Mesendoderm (in vitro differentiated cells): ENCODE results near the gene PM20D1.

Experiments used
- DNase-seq: peaks from one replicate; pipeline ENCODE4 v3.0.0; 2013
- H2AK5ac ChIP-seq: 2 replicates; pipeline ENCODE4 v1.6.1; 2013; ENCODE audit warnings: low read length, inconsistent platforms
- H2BK120ac ChIP-seq: 2 replicates; pipeline ENCODE4 v1.6.1; 2013; ENCODE audit warnings: low read depth, mild to moderate bottlenecking, low read length, moderate library complexity, mixed read lengths
- H2BK15ac ChIP-seq: replicated peaks from 2 replicates; pipeline ENCODE4 v1.6.1; 2013; ENCODE audit warnings: low read depth, mild to moderate bottlenecking, moderate library complexity
- H2BK5ac ChIP-seq: 2 replicates; pipeline ENCODE4 v1.6.1; 2013; ENCODE audit warnings: low read length, inconsistent platforms
- H3K18ac ChIP-seq: 2 replicates; pipeline ENCODE4 v1.6.1; 2013; ENCODE audit warnings: mild to moderate bottlenecking, low read length, mixed read lengths
- H3K23ac ChIP-seq: one replicate; pipeline ENCODE4 v1.6.1; 2013; ENCODE audit warnings: low read length
- H3K27ac ChIP-seq: 2 replicates; pipeline ENCODE4 v1.5.1; 2013; ENCODE audit warnings: low read depth, mild to moderate bottlenecking, inconsistent platforms, low read length, moderate library complexity
- H3K27me3 ChIP-seq: 2 replicates; pipeline ENCODE4 v1.6.1; 2013; ENCODE audit warnings: low read length, control low read depth, mild to moderate bottlenecking, inconsistent platforms; ENCODE audit not compliant: insufficient read depth, poor library complexity
- H3K36me3 ChIP-seq: 2 replicates; pipeline ENCODE4 v1.6.1; 2013; ENCODE audit warnings: low read length, inconsistent platforms; ENCODE audit not compliant: control insufficient read depth, insufficient read depth
- H3K4ac ChIP-seq: one replicate; pipeline ENCODE4 v1.6.1; 2013; ENCODE audit warnings: low read depth, mild to moderate bottlenecking, low read length, moderate library complexity
- H3K4me1 ChIP-seq: 2 replicates; pipeline ENCODE4 v1.6.1; 2013; ENCODE audit warnings: low read depth, low read length, inconsistent platforms; ENCODE audit not compliant: control insufficient read depth
- H3K4me2 ChIP-seq: 2 replicates; pipeline ENCODE4 v1.6.1; 2013; ENCODE audit warnings: low read length
- H3K4me3 ChIP-seq: 2 replicates; pipeline ENCODE4 v1.5.1; 2013; ENCODE audit warnings: mild to moderate bottlenecking, low read length
- H3K56ac ChIP-seq: one replicate; pipeline ENCODE4 v1.6.1; 2013; ENCODE audit warnings: low read length
- H3K79me1 ChIP-seq: 2 replicates; pipeline ENCODE4 v1.6.1; 2013; ENCODE audit warnings: low read length, inconsistent platforms
- H3K79me2 ChIP-seq: 2 replicates; pipeline ENCODE4 v1.6.1; 2013; ENCODE audit warnings: mild to moderate bottlenecking, low read length; ENCODE audit not compliant: control insufficient read depth, insufficient read depth
- H3K9ac ChIP-seq: 2 replicates; pipeline ENCODE4 v1.6.1; 2013; ENCODE audit warnings: low read length, inconsistent platforms
- H4K5ac ChIP-seq: one replicate; pipeline ENCODE4 v1.6.1; 2013; ENCODE audit warnings: low read length
- H4K8ac ChIP-seq: one replicate; pipeline ENCODE4 v1.6.1; 2013; ENCODE audit warnings: low read depth, mild to moderate bottlenecking, control low read depth, low read length, moderate library complexity
- WGBS: extraction: QIAGEN DNeasy Blood & Tissue Kit; methylation state at CpG from one replicate; pipeline ENCODE4 v1.1.7; 2013; ENCODE audit warnings: low lambda C conversion rate, missing lambda C conversion rate; ENCODE audit not compliant: insufficient coverage; ENCODE audit errors: extremely low coverage; 5-methylcytosine and 5-hydroxymethylcytosine counted together

Gene PM20D1

GRCh38 chr1:205817364-205817763, 32.6 kb downstream of the PM20D1 start:
- H3K4me1 ChIP-seq = peaks cover 6% of the 10 kb centered on the region
- H3K79me1 ChIP-seq = no peaks in the 10 kb centered on the region
- no peak for DNase-seq
- H3K36me3 ChIP-seq = no peaks in the 10 kb centered on the region
- no peak overlapping the region for H4K5ac ChIP-seq
- no peak overlapping the region for H3K27ac ChIP-seq
- H2BK120ac ChIP-seq = no peak overlapping the region
- H3K4me2 ChIP-seq = no peak overlapping the region
- H3K56ac ChIP-seq = no peak overlapping the region
- no peaks in the 10 kb centered on the region for H3K27me3 ChIP-seq
- no peak overlapping the region for H3K23ac ChIP-seq
- H2AK5ac ChIP-seq = no peak overlapping the region
- H3K4me3 ChIP-seq = no peak overlapping the region
- no peak overlapping the region for H3K18ac ChIP-seq
- H2BK5ac ChIP-seq = no peak overlapping the region
- no peak overlapping the region for H2BK15ac ChIP-seq
- WGBS = no CpG with 5 or more reads among the region's 3 CpGs
- H3K79me2 ChIP-seq = no peaks in the 10 kb centered on the region
- H3K9ac ChIP-seq = no peak overlapping the region
- no peak overlapping the region for H3K4ac ChIP-seq
- no peak overlapping the region for H4K8ac ChIP-seq

DNA sequence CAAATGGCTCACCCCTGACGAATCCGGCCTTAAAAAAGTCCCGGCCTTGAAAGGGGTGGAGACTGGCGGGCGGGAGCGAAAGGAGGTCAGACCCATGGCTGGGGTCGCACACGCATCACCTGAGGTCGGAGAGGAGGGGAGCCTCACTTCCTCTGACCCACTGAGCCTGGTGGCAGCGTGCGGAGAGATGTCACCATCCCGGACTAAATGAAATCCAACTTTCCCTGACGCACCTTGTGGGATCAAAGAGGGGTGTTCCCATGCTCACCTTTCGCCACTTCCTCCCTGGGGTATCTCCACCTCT, 36.2 kb downstream of the PM20D1 start:
- H3K23ac ChIP-seq = no peak overlapping the region
- no peak overlapping the region for H4K5ac ChIP-seq
- H3K27ac ChIP-seq = no peak overlapping the region
- peak overlapping the region; percentile 84 for H3K9ac ChIP-seq
- H3K4me3 ChIP-seq = peak overlapping the region; percentile 68
- H2AK5ac ChIP-seq = no peak overlapping the region
- H3K56ac ChIP-seq = peak overlapping the region; percentile 94
- peaks cover 12% of the 10 kb centered on the region for H3K79me1 ChIP-seq
- no CpG with 5 or more reads among the region's 14 CpGs for WGBS
- H2BK120ac ChIP-seq = no peak overlapping the region
- H3K4me2 ChIP-seq = peak overlapping the region; percentile 49
- no peak overlapping the region for H2BK15ac ChIP-seq
- no peaks in the 10 kb centered on the region for H3K36me3 ChIP-seq
- H4K8ac ChIP-seq = no peak overlapping the region
- no peak overlapping the region for H3K4ac ChIP-seq
- DNase-seq = no peak
- peaks cover 8% of the 10 kb centered on the region for H3K4me1 ChIP-seq
- H3K18ac ChIP-seq = no peak overlapping the region
- H3K27me3 ChIP-seq = no peaks in the 10 kb centered on the region
- H3K79me2 ChIP-seq = peaks cover 11% of the 10 kb centered on the region
- H2BK5ac ChIP-seq = no peak overlapping the region

DNA sequence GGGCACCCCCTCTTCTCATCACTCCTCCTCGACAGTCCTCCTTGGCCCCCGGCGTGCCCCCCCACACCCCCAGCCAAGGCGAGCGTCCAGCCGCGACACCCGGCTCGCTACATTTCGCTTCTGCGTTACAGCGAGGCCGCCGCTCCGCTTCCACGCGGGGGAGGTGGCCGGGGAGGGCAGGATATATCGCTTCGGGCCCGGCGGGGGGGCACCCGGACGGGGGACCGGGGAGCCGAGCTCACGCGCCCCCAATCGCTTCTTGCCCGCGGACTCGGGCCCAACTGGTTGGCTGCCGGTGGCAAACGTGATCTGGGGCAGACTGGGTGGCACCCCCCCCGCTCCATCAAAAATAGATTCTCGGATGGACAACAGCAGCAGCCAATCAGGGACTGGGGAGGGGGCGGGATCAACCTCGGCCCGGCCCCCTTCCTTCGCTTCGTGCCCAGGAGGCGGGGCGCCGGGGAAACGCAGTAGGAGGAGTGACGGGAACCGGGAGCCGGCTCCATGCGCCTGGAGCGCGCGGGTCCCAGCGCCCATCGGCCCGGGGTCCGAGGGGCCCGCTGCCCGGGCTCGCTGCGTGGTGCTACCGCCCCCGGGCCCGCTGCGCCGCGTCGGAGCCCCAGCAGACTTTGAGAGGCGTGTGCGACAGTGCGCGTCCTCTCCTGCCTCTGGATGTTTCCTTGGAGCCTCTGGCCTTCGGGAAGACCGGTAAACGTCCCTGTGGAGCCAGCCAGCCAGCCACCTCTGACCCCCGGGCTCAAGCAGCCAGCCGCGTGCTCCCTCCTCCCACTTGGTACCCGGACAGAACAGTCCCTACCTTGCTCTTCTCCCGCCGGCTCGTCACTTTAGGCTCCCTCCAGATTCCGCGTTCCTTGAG, 36.8 kb downstream of the PM20D1 start, which contains the start of gene SLC41A1:
Gene SLC41A1 (minus strand): TSS at position 321 of the 877 bp plus-strand sequence. CDS start 2,757 bp downstream, outside the sequence.
- Histone ChIP-seq H4K5ac (no peak within 1 kb of the TSS), H2BK120ac (no peak within 1 kb of the TSS), H3K18ac (peak within 1 kb of the TSS; percentile 85), H2BK5ac (peak within 1 kb of the TSS; percentile 33), H3K4me2 (peak within 1 kb of the TSS; percentile 75), H4K8ac (no peak within 1 kb of the TSS), H3K23ac (no peak within 1 kb of the TSS), H3K27me3 (no peaks in the 10 kb centered on the region), H3K79me2 (peaks cover 12% of the 10 kb centered on the region), H3K4me3 (peak within 1 kb of the TSS; percentile 68), H3K27ac (no peak within 1 kb of the TSS), H3K79me1 (peaks cover 16% of the 10 kb centered on the region), H2BK15ac (no peak within 1 kb of the TSS), H3K4me1 (peaks cover 8% of the 10 kb centered on the region), H3K36me3 (no peaks in the 10 kb centered on the region), H3K56ac (peak within 1 kb of the TSS; percentile 94), H3K9ac (peak within 1 kb of the TSS; percentile 84), H2AK5ac (no peak within 1 kb of the TSS), H3K4ac (peak within 1 kb of the TSS; percentile 17)
- WGBS = no CpG with 5 or more reads among the region's 83 CpGs
- peak; percentile 94 for DNase-seq

- no peak overlapping the region for H3K27ac ChIP-seq
- WGBS = no CpG with 5 or more reads among the region's 16 CpGs
- DNase-seq = peak; percentile 61
- H3K36me3 ChIP-seq = no peaks in the 10 kb centered on the region
- no peak overlapping the region for H4K8ac ChIP-seq
- H3K9ac ChIP-seq = peak overlapping the region; percentile 79
- H3K4me3 ChIP-seq = peak overlapping the region; percentile 68
- H3K27me3 ChIP-seq = no peaks in the 10 kb centered on the region
- peak overlapping the region; percentile 88 for H3K56ac ChIP-seq
- H3K4ac ChIP-seq = peak overlapping the region; percentile 17
- H3K18ac ChIP-seq = peak overlapping the region; percentile 85
- no peak overlapping the region for H2BK120ac ChIP-seq
- H3K79me1 ChIP-seq = peaks cover 16% of the 10 kb centered on the region
- H3K79me2 ChIP-seq = peaks cover 12% of the 10 kb centered on the region
- peak overlapping the region; percentile 75 for H3K4me2 ChIP-seq
- peaks cover 8% of the 10 kb centered on the region for H3K4me1 ChIP-seq
- H2BK15ac ChIP-seq = no peak overlapping the region
- no peak overlapping the region for H2BK5ac ChIP-seq
- H2AK5ac ChIP-seq = no peak overlapping the region
- H3K23ac ChIP-seq = no peak overlapping the region
- H4K5ac ChIP-seq = no peak overlapping the region
Measured at GRCh38 chr1:205812271-205812877, 37.6 kb downstream of the PM20D1 start.

GRCh38 chr1:205811660-205812059, 38.3 kb downstream of the PM20D1 start:
- H3K27me3 ChIP-seq = no peaks in the 10 kb centered on the region
- DNase-seq = no peak
- no peak overlapping the region for H2BK5ac ChIP-seq
- peaks cover 12% of the 10 kb centered on the region for H3K79me2 ChIP-seq
- H3K23ac ChIP-seq = no peak overlapping the region
- no peak overlapping the region for H4K8ac ChIP-seq
- H2BK15ac ChIP-seq = no peak overlapping the region
- H3K4me1 ChIP-seq = peaks cover 8% of the 10 kb centered on the region
- no CpG with 5 or more reads among the region's 5 CpGs for WGBS
- H3K56ac ChIP-seq = peak overlapping the region; percentile 11
- H3K27ac ChIP-seq = no peak overlapping the region
- H2BK120ac ChIP-seq = no peak overlapping the region
- no peak overlapping the region for H3K4me3 ChIP-seq
- peak overlapping the region; percentile 79 for H3K9ac ChIP-seq
- H3K79me1 ChIP-seq = peaks cover 18% of the 10 kb centered on the region
- H3K18ac ChIP-seq = no peak overlapping the region
- no peak overlapping the region for H4K5ac ChIP-seq
- H3K4me2 ChIP-seq = peak overlapping the region; percentile 75
- H3K36me3 ChIP-seq = no peaks in the 10 kb centered on the region
- H2AK5ac ChIP-seq = no peak overlapping the region
- no peak overlapping the region for H3K4ac ChIP-seq
